Lung (tissue), 12 donors: ENCODE data around the gene EEA1. TPM values are rescaled to one million over a fixed set of nuclear protein-coding genes. Genes with fewer than 3 reads are reported as not detected.

Experiments
- ATAC-seq: fragments of 200-7000 bp; cut with Tn5 transposase; one replicate; pipeline ENCODE4 v1.9.1; 2020; ENCODE audit warnings: moderate number of reproducible peaks; ENCODE audit not compliant: insufficient read depth, low FRiP score
- DNase-seq, 3 donors: peaks; one replicate each; pipeline ENCODE4 v3.0.0-alpha.2; 2013 to 2017
- H3K27ac ChIP-seq, 2 donors: one replicate each; pipeline ENCODE4 v1.5.1; 2013; ENCODE audit warnings: mild to moderate bottlenecking in 2 of 2, moderate library complexity in 2 of 2, control low read depth in 1 of 2, inconsistent platforms in 1 of 2, low read depth in 1 of 2, low read length in 1 of 2
- H3K27me3 ChIP-seq, 3 donors: one replicate each; pipeline ENCODE4 v1.5.1; 2013; ENCODE audit warnings: low read length in 2 of 3; ENCODE audit not compliant: control insufficient read depth in 3 of 3, insufficient read depth in 3 of 3
- H3K36me3 ChIP-seq, 4 donors: one replicate each; pipeline ENCODE4 v1.5.1; 2013; ENCODE audit warnings: low read length in 4 of 4, mild to moderate bottlenecking in 1 of 4, moderate library complexity in 1 of 4; ENCODE audit not compliant: control insufficient read depth in 4 of 4, insufficient read depth in 4 of 4
- H3K4me1 ChIP-seq, 5 donors: one replicate each; pipeline ENCODE4 v1.5.1; 2013; ENCODE audit warnings: low read length in 5 of 5, mild to moderate bottlenecking in 2 of 5, moderate library complexity in 1 of 5; ENCODE audit not compliant: control insufficient read depth in 5 of 5, insufficient read depth in 5 of 5
- H3K4me3 ChIP-seq: one replicate; pipeline ENCODE4 v1.5.1; 2013; ENCODE audit warnings: mild to moderate bottlenecking, control low read depth, moderate library complexity
- H3K9ac ChIP-seq, 2 donors: one replicate each; pipeline ENCODE4 v1.5.1; 2013; ENCODE audit warnings: low read length in 2 of 2, control low read depth in 1 of 2; ENCODE audit not compliant: insufficient read depth in 1 of 2
- H3K9me3 ChIP-seq, 4 donors: one replicate each; pipeline ENCODE4 v1.5.1; 2013; ENCODE audit warnings: low read length in 3 of 4, mild to moderate bottlenecking in 1 of 4, moderate library complexity in 1 of 4; ENCODE audit not compliant: control insufficient read depth in 4 of 4, insufficient read depth in 3 of 4
- CTCF ChIP-seq: IDR thresholded peaks from 2 replicates; pipeline ENCODE4 v1.5.1; 2012; ENCODE audit warnings: mild to moderate bottlenecking; ENCODE audit errors: control extremely low read depth, extremely low read depth
- WGBS, 2 donors: extraction: QIAGEN DNeasy Blood & Tissue Kit; methylation state at CpG; one replicate each; pipeline ENCODE4 v1.1.7; 2013; 5-methylcytosine and 5-hydroxymethylcytosine counted together
- polyA plus RNA-seq, 2 donors: library from polyadenylated mRNA; stranded (reverse); fragments of 200-250 nt; gene quantifications; one replicate each; pipeline ENCODE4 v1.2.1, GENCODE V29; 2013
- total RNA-seq, 2 donors: library from RNA; depleted of rRNA in 1 of 2; stranded (reverse); fragments of >200 nt in 1 of 2; gene quantifications; one replicate each; pipeline ENCODE4 v1.2.1, GENCODE V29; 2014 to 2021
- donor health status: control.
- donor health status: control.
- donor health status: Bipolar disorder and iron deficiency.
- donor health status: healthy.
- donor health status: DM: yes; HTN: yes; CAD: no.

The EEA1 gene
- total and polyA plus RNA-seq, 4 donors = 3.7 to 37.0 (median 15.8) TPM

DNA sequence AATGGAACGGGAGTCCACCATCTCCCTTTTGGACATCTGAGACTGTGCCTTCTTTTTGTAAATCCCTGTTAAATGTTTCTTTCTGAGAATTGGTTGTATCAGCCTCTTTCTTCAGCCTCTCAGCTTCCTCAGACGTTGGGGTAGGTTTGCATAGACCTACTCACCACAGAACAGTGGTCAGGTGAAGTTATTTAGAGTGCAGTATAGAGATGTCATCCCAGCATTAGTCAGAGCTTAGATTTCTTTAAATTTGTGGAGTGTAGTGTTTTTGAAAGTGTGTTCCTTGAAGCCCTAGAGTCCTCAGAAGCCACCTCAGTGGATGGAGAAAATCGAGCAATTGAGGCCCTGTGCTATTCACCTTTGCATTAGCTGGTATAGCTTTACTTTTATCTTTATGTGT, 8.9 kb upstream of the EEA1 start:
- peaks cover 0 to 10% (median 0%) of the 10 kb centered on the region in 5 donors for H3K4me1 ChIP-seq
- no peaks in the 10 kb centered on the region for H3K9me3 ChIP-seq
- DNase-seq (no peak), ATAC-seq (no peak)
- H3K27ac ChIP-seq = no peak overlapping the region
- WGBS, 2 donors = 92 to 96% methylated on average over 3 of the region's 3 CpGs
- H3K27me3 ChIP-seq = no peaks in the 10 kb centered on the region
- H3K9ac ChIP-seq = no peak overlapping the region
- no peaks in the 10 kb centered on the region for H3K36me3 ChIP-seq
- TF ChIP-seq CTCF = no peak
- no peak overlapping the region for H3K4me3 ChIP-seq

- Histone ChIP-seq H3K27me3 (no peaks in the 10 kb centered on the region), H3K9ac (no peak overlapping the region), H3K36me3 (no peaks in the 10 kb centered on the region), H3K4me3 (no peak overlapping the region), H3K27ac (no peak overlapping the region), H3K4me1 (peaks cover 0 to 11% (median 0%) of the 10 kb centered on the region in 5 donors), H3K9me3 (no peaks in the 10 kb centered on the region)
- WGBS, 2 donors = 96 to 97% methylated on average over 3 of the region's 3 CpGs
- ATAC-seq (no peak), DNase-seq (no peak)
- TF ChIP-seq CTCF = no peak
These were observed 4.5 kb upstream of the EEA1 start for GRCh38 chr12:92933606-92934005.

DNA sequence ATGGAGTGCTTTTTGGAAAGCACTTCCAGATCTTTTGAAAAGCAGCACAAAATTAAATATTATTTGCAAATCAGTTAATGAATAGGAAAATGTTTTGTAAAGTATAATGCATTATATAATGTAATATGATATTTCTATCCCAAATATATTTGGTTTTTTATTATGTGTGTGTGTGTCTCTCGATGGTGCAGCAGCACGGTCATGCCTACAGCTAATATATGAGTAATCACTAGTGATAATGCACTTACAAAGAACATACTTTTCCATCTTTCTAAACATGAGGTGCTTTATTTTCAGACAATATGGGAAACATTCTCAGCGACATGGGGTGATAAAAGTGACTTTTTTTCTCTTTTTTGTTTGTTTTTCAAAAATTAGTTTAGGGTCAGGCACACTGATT, 1.3 kb upstream of the EEA1 start:
- DNase-seq = no peak
- WGBS, 2 donors = 75 to 83% methylated on average over 3 of the region's 3 CpGs

More for the DNA sequence above, 1.3 kb upstream of the EEA1 start:
- ATAC-seq = no peak
- Histone ChIP-seq H3K4me3 (no peak overlapping the region), H3K36me3 (no peaks in the 10 kb centered on the region), H3K27ac (no peak overlapping the region), H3K4me1 (peaks cover 0 to 31% (median 7%) of the 10 kb centered on the region in 5 donors), H3K9ac (no peak overlapping the region), H3K9me3 (no peaks in the 10 kb centered on the region), H3K27me3 (no peaks in the 10 kb centered on the region)
- no peak for TF ChIP-seq CTCF
